GM21717 (cell line): Measurements from ENCODE around the gene DENND2D.

Source experiments
- ATAC-seq: cut with Tn5 transposase; IDR thresholded peaks from one replicate; pipeline ENCODE4 v1.9.1; 2021; ENCODE audit warnings: mild to moderate bottlenecking, moderate library complexity; ENCODE audit not compliant: unreplicated experiment

The DENND2D gene

GRCh38 chr1:111203681-111204200 is 3.3 kb upstream of the DENND2D start:
- ATAC-seq = peak; percentile 58

DNA sequence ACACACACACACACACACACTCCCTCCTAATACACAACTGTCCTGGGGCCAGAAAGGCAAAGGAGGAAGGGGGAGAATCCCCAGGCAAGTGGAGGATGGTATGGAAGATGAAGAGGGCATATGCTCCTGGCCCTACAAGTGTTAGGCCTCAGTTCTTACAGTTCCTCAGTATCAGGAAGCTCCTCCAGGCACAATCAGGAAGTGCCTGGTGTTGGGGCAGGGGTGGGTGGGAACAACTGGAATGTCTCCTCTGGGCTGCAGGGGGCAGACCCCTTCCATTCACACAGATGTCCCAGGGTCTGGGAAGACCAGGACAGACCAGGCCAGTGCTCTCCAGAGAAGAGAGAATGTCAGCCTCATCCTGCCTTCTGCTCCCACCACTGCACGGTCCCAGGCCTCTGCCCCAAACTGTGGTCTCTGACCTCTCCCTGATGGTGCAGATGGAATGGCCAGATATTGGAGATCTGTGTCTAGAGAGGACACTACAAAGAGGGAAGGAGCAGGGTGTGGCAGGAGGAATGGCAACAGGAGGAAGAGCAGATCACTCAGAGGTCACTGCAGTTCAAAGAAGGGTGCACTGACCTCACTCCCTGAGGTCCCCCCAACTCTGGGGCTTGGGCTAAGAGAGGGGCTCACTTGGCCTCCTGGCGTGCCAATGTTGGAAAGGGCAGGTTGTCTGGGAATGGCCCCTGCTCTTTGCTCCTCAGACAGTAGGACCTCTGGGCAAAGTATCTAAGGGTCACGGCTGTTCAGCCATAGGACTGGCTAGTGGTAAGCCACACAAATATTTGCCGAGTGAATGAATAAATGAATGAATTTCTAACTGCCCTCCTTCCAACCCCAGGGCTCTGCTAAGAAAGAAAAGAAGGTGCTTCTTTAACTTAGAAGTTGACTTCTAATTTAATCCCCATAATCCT is 2.5 kb upstream of the DENND2D start:
- no peak for ATAC-seq

DNA sequence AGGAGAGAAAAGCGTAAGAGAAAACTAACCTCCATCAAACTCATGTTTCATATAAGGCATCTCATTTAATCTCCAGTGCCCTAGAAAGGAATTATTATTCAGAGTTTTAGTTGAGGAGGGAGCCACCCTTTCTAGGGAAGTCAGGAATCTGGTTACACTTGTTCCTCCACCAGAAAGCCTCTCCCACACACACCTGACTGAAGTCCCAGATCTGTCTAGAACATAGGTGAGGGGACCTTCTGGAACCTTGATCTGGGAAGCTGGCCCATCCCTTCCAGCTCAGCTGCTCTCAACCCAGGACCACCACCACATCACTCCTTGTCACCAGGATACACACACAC is 1.9 kb upstream of the DENND2D start:
- ATAC-seq = no peak

DNA sequence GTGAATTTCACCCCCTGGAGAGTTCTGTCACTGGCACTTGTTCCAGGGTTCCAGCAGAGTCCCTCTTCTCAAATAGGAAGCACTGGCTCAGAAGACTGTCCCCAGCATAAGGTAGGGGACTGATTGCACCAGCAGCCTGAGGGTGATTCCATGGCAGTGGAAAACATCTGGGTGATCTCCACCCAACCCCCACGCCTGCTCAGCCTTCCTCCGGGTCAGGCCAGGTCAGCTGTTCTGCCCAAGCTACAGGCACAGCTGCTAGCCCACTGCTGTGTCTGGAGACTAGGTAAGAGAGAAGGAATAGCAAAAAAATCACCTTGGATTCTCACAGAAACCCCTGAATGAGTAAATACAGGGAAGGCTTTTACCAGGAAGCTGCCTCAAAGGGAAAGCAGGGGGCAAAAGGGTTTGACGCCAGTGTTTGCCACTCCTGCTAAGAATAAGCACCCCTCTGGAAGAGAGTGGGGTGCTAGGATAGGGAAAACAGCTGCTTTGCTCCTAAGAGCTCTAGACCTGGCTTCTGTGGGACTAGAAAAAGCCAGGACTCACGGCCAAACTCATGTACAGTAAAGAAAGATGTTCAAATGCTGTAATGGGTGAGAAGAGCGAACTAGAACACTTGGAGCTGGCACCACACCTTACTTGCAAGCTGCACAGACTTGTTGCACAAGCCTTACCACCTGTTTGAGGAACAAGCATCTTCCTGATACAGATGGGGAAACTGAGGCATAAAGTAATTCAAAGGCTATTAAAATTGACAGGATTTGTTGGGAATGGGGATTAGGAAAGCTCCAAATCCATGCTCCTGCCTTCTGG is 1.0 kb upstream of the DENND2D start:
- ATAC-seq = no peak

DNA sequence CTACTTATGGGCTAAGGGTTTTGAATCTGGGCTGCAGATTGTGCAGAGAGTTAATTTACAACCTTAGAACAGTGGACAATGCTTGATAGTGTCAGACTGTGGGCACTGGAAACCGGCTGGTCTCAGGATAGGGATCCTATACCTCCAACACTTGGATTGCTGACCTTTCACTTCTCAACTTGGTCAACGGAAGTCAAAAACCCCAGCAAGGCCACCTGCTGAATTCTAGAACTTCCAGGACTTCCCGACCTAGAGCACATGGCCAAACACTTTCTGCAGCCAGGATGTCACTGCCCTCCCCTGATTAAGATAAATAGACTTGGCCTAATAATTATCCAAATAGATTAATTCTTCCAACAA is 336 bp upstream of the DENND2D start:
- no peak for ATAC-seq

GRCh38 chr1:111199329-111199728 is 1.1 kb downstream of the DENND2D start:
- ATAC-seq = no peak

DNA sequence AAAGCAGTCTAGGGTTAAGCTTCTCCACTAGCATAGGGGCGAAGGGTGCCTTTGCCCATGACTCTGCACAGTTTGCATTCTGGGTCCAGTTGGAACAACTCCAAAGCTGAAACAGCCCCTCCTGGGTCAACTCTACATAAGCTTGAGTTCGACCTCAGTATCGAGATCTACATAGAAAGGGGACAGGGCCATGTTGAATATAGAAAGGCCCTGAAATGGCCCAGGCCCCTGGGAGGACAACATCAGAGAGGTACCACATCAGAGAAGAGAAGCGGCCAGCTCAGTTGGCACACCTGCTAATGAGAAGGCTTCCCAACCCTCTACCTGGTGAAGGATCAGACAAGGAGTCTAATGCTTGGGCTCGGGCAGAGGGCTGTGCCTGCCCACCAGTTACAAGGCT is 1.6 kb downstream of the DENND2D start:
- ATAC-seq = no peak

DNA sequence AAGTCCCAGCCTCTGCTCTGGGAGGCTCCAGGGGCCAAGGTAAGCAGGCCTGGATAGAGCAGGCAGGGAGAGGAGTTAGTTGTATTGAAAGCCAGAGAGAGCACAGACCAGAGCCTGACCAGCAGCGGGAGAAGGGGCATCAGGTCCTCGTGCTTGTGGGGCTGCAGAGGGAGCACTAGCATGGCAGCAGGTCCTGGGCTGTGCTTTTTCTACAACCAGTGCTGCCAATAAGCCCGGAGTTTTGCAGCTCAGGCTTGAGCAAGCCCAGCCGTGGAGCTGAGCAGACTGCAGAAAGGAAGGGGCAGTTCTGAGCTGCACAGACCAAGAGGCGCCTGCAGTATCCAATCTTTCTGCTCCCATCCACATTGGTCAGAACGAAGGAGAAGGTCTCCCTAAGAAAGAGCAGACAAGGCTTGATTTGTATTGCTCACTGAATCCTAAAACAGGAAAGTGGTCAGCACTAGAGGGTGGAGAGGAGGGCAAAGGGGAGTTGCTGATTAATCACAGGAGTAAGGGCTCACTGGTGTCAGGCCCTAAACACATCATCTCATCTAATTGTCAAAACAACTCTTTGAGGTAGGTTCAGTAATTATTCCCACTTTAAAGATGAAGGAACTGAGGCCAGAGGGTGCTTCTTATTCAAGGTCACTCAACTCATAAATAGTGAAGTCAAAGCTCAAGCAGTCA is 2.7 kb downstream of the DENND2D start:
- no peak for ATAC-seq

GRCh38 chr1:111196213-111196612 is 4.2 kb downstream of the DENND2D start:
- no peak for ATAC-seq

GRCh38 chr1:111195002-111195684 is 5.3 kb downstream of the DENND2D start:
- ATAC-seq = no peak

- ATAC-seq = no peak
These were observed 6.5 kb downstream of the DENND2D start for GRCh38 chr1:111193712-111194480.

GRCh38 chr1:111192658-111193519 is 7.6 kb downstream of the DENND2D start:
- ATAC-seq = no peak

- ATAC-seq = no peak
These were observed 8.4 kb downstream of the DENND2D start for GRCh38 chr1:111192074-111192473.

DNA sequence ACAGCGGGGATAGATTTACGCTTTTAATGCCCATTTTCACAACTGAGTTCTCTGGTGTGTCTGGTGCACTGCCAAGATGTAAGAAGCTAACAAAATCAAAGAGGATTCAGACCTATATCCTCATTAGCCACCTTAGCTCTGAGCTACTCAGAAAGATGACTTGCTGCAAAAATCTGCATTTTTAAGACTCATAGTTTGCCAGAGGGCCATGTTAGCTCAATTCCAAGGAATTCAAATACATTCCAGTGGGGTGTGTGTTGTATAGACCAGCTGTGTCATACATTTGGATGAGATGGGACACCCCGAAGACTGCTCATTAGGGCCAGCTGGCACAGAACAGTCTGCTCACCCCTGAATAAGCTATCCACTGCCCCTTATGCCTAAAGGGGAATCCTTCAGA is 8.9 kb downstream of the DENND2D start:
- no peak for ATAC-seq

DNA sequence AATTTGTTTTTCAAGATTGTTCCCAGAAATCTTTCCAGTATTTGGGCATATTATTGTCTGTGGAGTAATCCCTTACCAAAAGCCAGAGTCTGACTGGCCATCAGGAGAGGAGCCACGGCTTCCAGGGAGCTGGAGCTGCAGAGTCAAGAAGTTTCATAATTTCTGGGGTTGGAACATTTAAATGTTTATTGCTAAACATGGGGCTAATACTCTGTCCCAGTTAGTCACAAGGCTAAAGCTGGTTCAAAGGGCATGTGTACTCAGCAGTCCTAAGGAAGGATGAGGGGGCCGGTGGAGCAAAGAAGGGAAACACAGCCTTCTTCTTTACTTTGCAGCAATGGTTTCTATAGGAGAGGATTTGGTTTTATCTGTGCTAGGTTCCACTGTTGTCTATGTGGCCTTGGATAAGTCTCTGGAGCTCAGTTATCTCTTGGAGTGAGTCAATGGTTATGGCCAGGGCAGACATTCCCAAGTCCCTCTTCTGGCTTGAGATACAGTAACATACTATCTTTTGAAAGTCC is 9.5 kb downstream of the DENND2D start:
- ATAC-seq = no peak

- no peak for ATAC-seq
These were observed 15.8 kb downstream of the DENND2D start for GRCh38 chr1:111184663-111185062.

- ATAC-seq = no peak
These were observed 17.0 kb downstream of the DENND2D start for GRCh38 chr1:111183308-111184069.

DNA sequence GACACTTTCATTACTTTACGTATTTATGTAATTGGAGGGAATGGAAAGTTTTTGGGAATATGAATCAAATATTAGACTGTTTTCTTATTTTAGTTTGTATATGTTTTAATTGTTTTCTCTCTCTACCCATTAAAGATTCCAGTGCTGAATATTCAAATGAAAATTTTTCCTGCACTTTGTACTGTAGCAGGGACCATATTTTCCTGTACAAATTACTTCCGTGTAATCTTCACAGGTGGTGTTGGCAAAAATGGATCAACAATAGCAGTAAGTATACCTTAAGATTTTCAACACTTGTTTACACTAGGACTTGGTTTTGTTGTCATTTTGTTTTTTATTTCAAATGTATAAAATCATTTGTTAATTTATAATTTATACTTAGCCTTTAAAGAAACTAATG is 18.4 kb downstream of the DENND2D start:
- no peak for ATAC-seq
